GM19372 (cell line): Measurements from ENCODE around the gene LILRB5.
A peak's percentile ranks its signal among the peaks of the same experiment; 100 is the strongest.
"Not testable (repeated sequence)": the region's sequence is repeated elsewhere in the genome, so short reads cannot be mapped to it uniquely, and the experiment has no call there.

Source experiments
- ATAC-seq: cut with Tn5 transposase; IDR thresholded peaks from one replicate; pipeline ENCODE4 v1.9.1; 2021; ENCODE audit warnings: mild to moderate bottlenecking, low read depth, moderate library complexity; ENCODE audit not compliant: unreplicated experiment

The LILRB5 gene

GRCh38 chr19:54217517-54218247 is 39.4 kb downstream of the LILRB5 start:
- not testable (repeated sequence) for ATAC-seq

- no peak for ATAC-seq
Measured at GRCh38 chr19:54216869-54217268, 40.2 kb downstream of the LILRB5 start.

GRCh38 chr19:54214734-54215133 is 42.3 kb downstream of the LILRB5 start:
- ATAC-seq: not testable (repeated sequence)

GRCh38 chr19:54214217-54214616 is 42.9 kb downstream of the LILRB5 start:
- ATAC-seq: not testable (repeated sequence)

- ATAC-seq: no peak
Measured at GRCh38 chr19:54211235-54211634, 45.8 kb downstream of the LILRB5 start.

GRCh38 chr19:54209811-54210494 is 47.1 kb downstream of the LILRB5 start:
- ATAC-seq: no peak

GRCh38 chr19:54209058-54209810 is 47.8 kb downstream of the LILRB5 start:
- no peak for ATAC-seq

GRCh38 chr19:54208784-54209057 is 48.4 kb downstream of the LILRB5 start:
- no peak for ATAC-seq

GRCh38 chr19:54207983-54208783 is 48.9 kb downstream of the LILRB5 start:
- peak; percentile 49 for ATAC-seq

- no peak for ATAC-seq
Measured at GRCh38 chr19:54207676-54207982, 49.4 kb downstream of the LILRB5 start.

GRCh38 chr19:54207193-54207592 is 49.9 kb downstream of the LILRB5 start:
- not testable (repeated sequence) for ATAC-seq

GRCh38 chr19:54206831-54207177 is 50.3 kb downstream of the LILRB5 start:
- ATAC-seq: no peak

GRCh38 chr19:54206030-54206830 is 50.8 kb downstream of the LILRB5 start:
- no peak for ATAC-seq

- no peak for ATAC-seq
Measured at GRCh38 chr19:54204767-54205468, 52.2 kb downstream of the LILRB5 start.

- no peak for ATAC-seq
Measured at GRCh38 chr19:54203151-54203611, 53.9 kb downstream of the LILRB5 start.

- no peak for ATAC-seq
Measured at GRCh38 chr19:54201980-54202379, 55.1 kb downstream of the LILRB5 start.

GRCh38 chr19:54201172-54201701 is 55.8 kb downstream of the LILRB5 start:
- ATAC-seq: peak; percentile 2
